Stomach (tissue), 4 donors: ENCODE data around the gene ACBD4.

Source experiments
- EP300 ChIP-seq: sonication (generic); formaldehyde crosslinking; IDR thresholded peaks from one replicate; pipeline ENCODE4 v1.6.1; 2017; ENCODE audit warnings: antibody characterized with exemption
- POLR2A ChIP-seq, 4 donors: fragments of 450-650 bp; IDR thresholded peaks; one replicate each; pipeline ENCODE4 v1.6.1; 2016; ENCODE audit warnings: antibody characterized with exemption in 4 of 4, control low read depth in 2 of 4, mild to moderate bottlenecking in 1 of 4, moderate library complexity in 1 of 4
- POLR2AphosphoS5 ChIP-seq, 3 donors: sonication (generic); formaldehyde crosslinking; IDR thresholded peaks; one replicate each; pipeline ENCODE4 v1.6.1; 2016; ENCODE audit warnings: antibody characterized with exemption in 3 of 3
- TF ChIP-seq, protein P1 (sequence below), 7 experiments: fragments of 450-650 bp in 4 of 7; fragments of 200-600 bp in 3 of 7; sonication (generic) in 3 of 7; IDR thresholded peaks; one replicate each; pipeline ENCODE4 v1.5.1; 2016 to 2019; ENCODE audit warnings: antibody characterized with exemption in 7 of 7, control low read depth in 2 of 7, mild to moderate bottlenecking in 1 of 7

DNA sequence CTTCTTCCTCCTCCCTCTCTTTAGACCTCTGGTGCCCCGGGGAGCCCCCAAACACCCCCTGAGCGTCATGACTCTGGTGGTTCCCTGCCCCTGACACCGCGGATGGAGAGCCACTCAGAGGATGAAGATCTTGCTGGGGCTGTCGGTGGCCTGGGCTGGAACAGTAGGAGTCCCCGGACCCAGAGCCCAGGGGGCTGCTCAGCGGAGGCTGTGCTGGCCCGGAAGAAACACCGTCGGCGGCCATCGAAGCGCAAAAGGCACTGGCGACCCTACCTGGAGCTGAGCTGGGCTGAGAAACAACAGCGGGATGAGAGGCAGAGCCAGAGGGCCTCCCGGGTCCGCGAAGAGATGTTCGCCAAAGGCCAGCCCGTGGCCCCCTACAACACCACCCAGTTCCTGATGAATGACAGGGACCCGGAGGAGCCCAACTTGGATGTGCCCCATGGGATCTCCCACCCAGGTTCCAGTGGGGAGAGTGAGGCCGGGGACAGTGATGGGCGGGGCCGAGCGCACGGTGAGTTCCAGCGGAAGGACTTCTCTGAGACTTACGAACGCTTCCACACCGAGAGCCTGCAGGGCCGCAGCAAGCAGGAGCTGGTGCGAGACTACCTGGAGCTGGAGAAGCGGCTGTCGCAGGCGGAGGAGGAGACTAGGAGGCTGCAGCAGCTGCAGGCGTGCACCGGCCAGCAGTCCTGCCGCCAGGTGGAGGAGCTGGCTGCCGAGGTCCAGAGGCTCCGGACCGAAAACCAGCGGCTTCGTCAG, 33.7 kb downstream of the ACBD4 start:
- TF ChIP-seq EP300 (no peak), POLR2AphosphoS5 (IDR thresholded peaks at IDR 0.05) (no peak), POLR2A (IDR thresholded peaks at IDR 0.05) (no peak)
- TF ChIP-seq, protein P1, sequence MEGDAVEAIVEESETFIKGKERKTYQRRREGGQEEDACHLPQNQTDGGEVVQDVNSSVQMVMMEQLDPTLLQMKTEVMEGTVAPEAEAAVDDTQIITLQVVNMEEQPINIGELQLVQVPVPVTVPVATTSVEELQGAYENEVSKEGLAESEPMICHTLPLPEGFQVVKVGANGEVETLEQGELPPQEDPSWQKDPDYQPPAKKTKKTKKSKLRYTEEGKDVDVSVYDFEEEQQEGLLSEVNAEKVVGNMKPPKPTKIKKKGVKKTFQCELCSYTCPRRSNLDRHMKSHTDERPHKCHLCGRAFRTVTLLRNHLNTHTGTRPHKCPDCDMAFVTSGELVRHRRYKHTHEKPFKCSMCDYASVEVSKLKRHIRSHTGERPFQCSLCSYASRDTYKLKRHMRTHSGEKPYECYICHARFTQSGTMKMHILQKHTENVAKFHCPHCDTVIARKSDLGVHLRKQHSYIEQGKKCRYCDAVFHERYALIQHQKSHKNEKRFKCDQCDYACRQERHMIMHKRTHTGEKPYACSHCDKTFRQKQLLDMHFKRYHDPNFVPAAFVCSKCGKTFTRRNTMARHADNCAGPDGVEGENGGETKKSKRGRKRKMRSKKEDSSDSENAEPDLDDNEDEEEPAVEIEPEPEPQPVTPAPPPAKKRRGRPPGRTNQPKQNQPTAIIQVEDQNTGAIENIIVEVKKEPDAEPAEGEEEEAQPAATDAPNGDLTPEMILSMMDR (IDR thresholded peaks at IDR 0.05) = no peak
